Measurements from ENCODE around the gene XRCC5.

Gene XRCC5

GRCh38 chr2:216229277-216229914, 120.2 kb downstream of the XRCC5 start:
- no peak for DNase-seq (ENCODE audit: low read depth, low spot score)

DNA sequence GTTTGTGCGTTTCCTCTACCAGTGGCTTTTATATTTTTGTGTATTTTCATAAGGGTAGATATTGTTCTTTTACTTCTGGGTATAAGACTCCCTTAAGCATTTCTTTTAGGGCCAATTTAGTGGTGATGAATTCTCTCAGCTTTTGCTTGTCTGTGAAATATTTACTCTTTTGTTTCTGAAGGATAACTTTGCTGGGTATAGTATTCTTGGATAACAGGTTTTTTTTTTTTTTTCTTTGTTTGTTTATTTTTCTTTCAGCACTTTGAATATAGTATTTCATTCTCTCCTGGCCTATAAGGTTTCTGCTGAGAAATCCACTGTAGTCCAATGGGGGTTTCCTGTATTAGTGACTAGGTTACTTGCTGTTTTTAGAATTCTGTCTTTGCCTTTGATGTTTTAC, 122.7 kb downstream of the XRCC5 start:
- no peak for DNase-seq (ENCODE audit: low read depth, low spot score)

GRCh38 chr2:216232721-216233120, 123.6 kb downstream of the XRCC5 start:
- no peak for DNase-seq (ENCODE audit: low read depth, low spot score)

DNA sequence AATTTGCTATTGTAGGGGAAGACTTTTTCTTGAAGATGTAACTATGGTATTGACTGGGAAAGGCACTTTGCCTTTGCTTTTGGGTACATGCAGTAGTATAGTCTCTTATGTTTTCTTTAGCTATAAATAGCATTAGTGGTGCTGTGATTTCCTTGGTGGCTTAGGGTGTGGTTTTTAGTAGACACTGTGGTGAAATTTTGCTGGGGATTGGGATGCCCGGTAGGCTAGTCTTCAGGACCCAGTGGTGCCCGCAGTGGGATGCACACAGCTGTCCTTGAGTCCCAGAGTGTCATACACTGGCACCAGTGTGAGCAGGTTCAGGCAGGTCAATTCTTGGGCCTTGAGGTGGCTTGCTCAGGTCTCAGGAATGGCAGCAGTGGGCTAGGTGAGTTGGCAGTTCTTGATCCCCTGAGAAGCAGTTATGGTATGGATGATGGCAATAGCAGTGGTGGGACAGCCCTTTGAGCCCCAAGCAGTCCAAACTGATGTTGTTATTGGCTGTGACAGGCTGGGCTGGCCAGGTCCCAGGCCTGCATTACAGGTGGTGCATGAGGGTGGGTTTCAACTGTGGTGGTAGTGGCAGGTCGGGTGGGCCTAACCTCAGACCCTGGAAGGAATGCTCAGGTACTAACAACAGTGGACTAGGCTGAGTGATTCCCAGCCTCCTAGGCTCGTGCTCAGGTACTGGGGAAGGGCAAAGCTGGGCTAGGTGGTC, 124.3 kb downstream of the XRCC5 start:
- no peak for DNase-seq (ENCODE audit: low read depth, low spot score)

- no peak for DNase-seq (ENCODE audit: low read depth, low spot score)
Observed at GRCh38 chr2:216234106-216234505, 125.0 kb downstream of the XRCC5 start.

GRCh38 chr2:216235462-216235861, 126.3 kb downstream of the XRCC5 start:
- no peak for DNase-seq (ENCODE audit: low read depth, low spot score)

DNA sequence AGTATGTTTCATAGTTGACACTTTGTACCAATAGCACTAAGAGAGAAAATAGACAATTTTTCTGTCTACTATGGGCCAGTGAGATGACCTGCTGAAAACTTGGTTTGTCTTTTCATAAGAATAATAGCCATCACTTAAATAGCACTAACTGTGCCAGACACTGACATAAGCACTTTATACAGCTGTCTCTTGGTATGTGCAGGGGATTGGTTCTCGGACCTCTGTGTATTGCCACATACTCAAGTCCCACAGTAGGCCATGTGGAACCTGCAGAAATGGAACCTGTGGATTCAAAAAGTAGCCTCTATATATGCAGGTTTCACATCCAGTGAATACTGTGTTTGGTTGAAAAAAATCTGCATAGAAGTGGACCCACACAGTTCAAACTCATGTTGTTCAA, 126.7 kb downstream of the XRCC5 start:
- DNase-seq (ENCODE audit: low read depth, low spot score) = no peak

DNA sequence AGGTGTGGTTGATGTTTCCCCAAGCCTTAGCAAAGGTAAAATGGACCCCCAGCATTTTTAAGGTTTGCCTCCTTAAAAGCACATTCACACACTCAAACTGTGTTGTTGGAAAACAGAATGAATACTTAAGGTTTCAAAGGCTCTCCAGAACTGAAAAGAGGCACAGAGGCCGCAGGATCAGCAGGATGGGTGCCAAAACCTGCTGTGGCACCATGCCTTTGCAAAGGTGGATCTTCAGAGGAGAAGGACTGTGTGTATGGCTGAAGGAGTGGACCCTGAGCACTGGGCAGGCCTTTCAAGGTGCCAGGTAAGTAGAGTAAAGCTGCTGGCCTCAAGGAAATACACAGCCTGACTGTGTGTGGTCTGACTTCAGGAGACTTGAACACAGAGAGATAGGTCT, 127.3 kb downstream of the XRCC5 start:
- DNase-seq (ENCODE audit: low read depth, low spot score) = no peak

- DNase-seq (ENCODE audit: low read depth, low spot score) = no peak
Observed at GRCh38 chr2:216242365-216242764, 133.2 kb downstream of the XRCC5 start.

DNA sequence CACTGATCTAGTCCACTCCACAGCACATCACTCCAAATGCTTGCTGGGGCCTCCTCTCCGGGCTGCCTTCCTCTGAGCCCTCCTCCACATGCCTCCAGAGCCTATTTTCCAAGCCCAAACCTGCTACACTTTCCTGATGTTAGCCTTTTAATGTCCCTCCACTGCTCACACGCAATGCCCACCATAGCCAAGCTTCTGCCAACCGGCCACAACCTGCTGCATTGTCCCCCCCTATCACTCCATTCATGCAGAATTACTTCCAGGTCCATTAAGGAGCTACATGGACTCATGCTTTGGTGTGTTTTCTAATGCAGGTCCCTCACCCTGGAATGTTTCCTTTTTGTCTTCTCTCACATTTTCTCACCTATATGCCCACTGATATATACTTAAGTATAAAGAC, 133.9 kb downstream of the XRCC5 start:
- no peak for DNase-seq (ENCODE audit: low read depth, low spot score)

- DNase-seq (ENCODE audit: low read depth, low spot score) = no peak
Observed at GRCh38 chr2:216245391-216245975, 136.3 kb downstream of the XRCC5 start.

GRCh38 chr2:216246766-216247165, 137.6 kb downstream of the XRCC5 start:
- DNase-seq (ENCODE audit: low read depth, low spot score) = no peak

Data from brain pericyte (primary cell).